Measurements from ENCODE around the gene PAPOLA.

The PAPOLA gene

GRCh38 chr14:96581902-96582301 is 79.7 kb downstream of the PAPOLA start:
- DNase-seq (ENCODE audit: extremely low read depth, low read depth) = no peak
- no peak for TF ChIP-seq CTCF (IDR thresholded peaks at IDR 0.05; ENCODE audit: low read depth, low read length)

- TF ChIP-seq CTCF (IDR thresholded peaks at IDR 0.05; ENCODE audit: low read depth, low read length) = no peak
- DNase-seq (ENCODE audit: extremely low read depth, low read depth) = no peak
These were observed 80.3 kb downstream of the PAPOLA start for GRCh38 chr14:96582411-96582961.

GRCh38 chr14:96582995-96583394 is 80.8 kb downstream of the PAPOLA start:
- no peak for TF ChIP-seq CTCF (IDR thresholded peaks at IDR 0.05; ENCODE audit: low read depth, low read length)

GRCh38 chr14:96583569-96584041 is 81.4 kb downstream of the PAPOLA start:
- DNase-seq (ENCODE audit: extremely low read depth, low read depth) = no peak
- TF ChIP-seq CTCF (IDR thresholded peaks at IDR 0.05; ENCODE audit: low read depth, low read length) = no peak

More at GRCh38 chr14:96582995-96583394, 80.8 kb downstream of the PAPOLA start:
- no peak for DNase-seq (ENCODE audit: extremely low read depth, low read depth)

- DNase-seq (ENCODE audit: extremely low read depth, low read depth) = no peak
- TF ChIP-seq CTCF (IDR thresholded peaks at IDR 0.05; ENCODE audit: low read depth, low read length) = no peak; the same call in none of the 2 replicates
These were observed 82.2 kb downstream of the PAPOLA start for GRCh38 chr14:96584199-96584906.

GRCh38 chr14:96584907-96585671 is 82.9 kb downstream of the PAPOLA start:
- DNase-seq (ENCODE audit: extremely low read depth, low read depth) = no peak
- TF ChIP-seq CTCF (IDR thresholded peaks at IDR 0.05; ENCODE audit: low read depth, low read length) = no peak

- no peak for TF ChIP-seq CTCF (IDR thresholded peaks at IDR 0.05; ENCODE audit: low read depth, low read length)
- DNase-seq (ENCODE audit: extremely low read depth, low read depth) = no peak
These were observed 83.5 kb downstream of the PAPOLA start for GRCh38 chr14:96585672-96586013.

All from AG09319 (cell line).